Neural progenitor cell (in vitro differentiated cells): Measurements from ENCODE around the gene STAT5B.
"Not testable (repeated sequence)": the region's sequence is repeated elsewhere in the genome, so short reads cannot be mapped to it uniquely, and the experiment has no call there.

ENCODE experiments used
- CTCF ChIP-seq: fragments of 200-600 bp; sonication (generic); IDR thresholded peaks from 2 replicates; pipeline ENCODE4 v1.5.1; 2017; ENCODE audit warnings: antibody characterized with exemption, mild to moderate bottlenecking
- EZH2 ChIP-seq: fragments of 200-600 bp; sonication (generic); IDR thresholded peaks from 2 replicates; pipeline ENCODE4 v1.6.1; 2017; ENCODE audit warnings: antibody characterized with exemption, mild to moderate bottlenecking, moderate library complexity

- TF ChIP-seq CTCF, EZH2: not testable (repeated sequence)
Observed at GRCh38 chr17:42219280-42219679, 56.9 kb downstream of the STAT5B start.
